HEK293 (cell line): Measurements from ENCODE around the gene MORN1.
A peak's percentile ranks its signal among the peaks of the same experiment; 100 is the strongest.

Experiments
- CTCF ChIA-PET: fragments of 350-600 bp; formaldehyde crosslinking; extraction: SDS; loops from one replicate; lab custom pipeline; 2021; ENCODE audit warnings: antibody characterized with exemption; lab: Yijun Ruan, JAX
- POLR2A ChIA-PET: fragments of 300-600 bp; formaldehyde crosslinking; extraction: SDS; loops from one replicate; lab custom pipeline; 2020; ENCODE audit warnings: antibody characterized with exemption, inconsistent platforms; lab: Yijun Ruan, JAX
- H3K27ac ChIP-seq: fragments of 200-500 bp; sonication (Bioruptor generic); 2 replicates; pipeline ENCODE4 v1.5.1; 2014; ENCODE audit warnings: low read depth, low read length, control low read depth, inconsistent platforms; ENCODE audit errors: extremely low read depth
- H3K36me3 ChIP-seq, 2 experiments: fragments of 200-500 bp in 1 of 2; sonication (Bioruptor generic) in 1 of 2; 1 replicate in 1 of 2; 2 replicates in 1 of 2; pipeline ENCODE4 v1.5.1; 2014 to 2017; ENCODE audit warnings: inconsistent platforms in 2 of 2, low read length in 2 of 2; ENCODE audit not compliant: control insufficient read depth in 2 of 2, insufficient read depth in 1 of 2
- H3K4me1 ChIP-seq: fragments of 200-500 bp; sonication (Bioruptor generic); 2 replicates; pipeline ENCODE4 v1.5.1; 2014; ENCODE audit warnings: mild to moderate bottlenecking, low read length, inconsistent platforms; ENCODE audit not compliant: control insufficient read depth, insufficient read depth
- H3K4me3 ChIP-seq: 2 replicates; pipeline ENCODE4 v1.5.1; 2011; ENCODE audit warnings: low read depth, mild to moderate bottlenecking, control low read depth, low read length, moderate library complexity
- H3K9me3 ChIP-seq: fragments of 200-500 bp; sonication (Bioruptor generic); 2 replicates; pipeline ENCODE4 v1.5.1; 2014; ENCODE audit warnings: low read depth, low read length, inconsistent platforms; ENCODE audit not compliant: control insufficient read depth, insufficient read depth
- ELK4 ChIP-seq: IDR thresholded peaks from 2 replicates; pipeline ENCODE4 v1.6.1; 2011; ENCODE audit warnings: mild to moderate bottlenecking, low read depth, low read length, borderline replicate concordance
- GLIS1 ChIP-seq: fragments of 450-650 bp; formaldehyde crosslinking; IDR thresholded peaks from 2 replicates; pipeline ENCODE4 v1.5.1; 2016; ENCODE audit warnings: missing biosample characterization, missing genetic modification characterization
- PATZ1 ChIP-seq: fragments of 450-650 bp; formaldehyde crosslinking; IDR thresholded peaks from 2 replicates; pipeline ENCODE4 v1.5.1; 2016; ENCODE audit warnings: missing biosample characterization, missing genetic modification characterization
- PRDM10 ChIP-seq: fragments of 450-650 bp; formaldehyde crosslinking; IDR thresholded peaks from 2 replicates; pipeline ENCODE4 v1.5.1; 2016; ENCODE audit warnings: missing biosample characterization, missing genetic modification characterization
- PRDM2 ChIP-seq: fragments of 450-650 bp; formaldehyde crosslinking; IDR thresholded peaks from 2 replicates; pipeline ENCODE4 v1.5.1; 2016; ENCODE audit warnings: missing biosample characterization, missing genetic modification characterization, borderline replicate concordance
- SETDB1 ChIP-seq: IDR thresholded peaks from one replicate; pipeline ENCODE4 v1.6.1; 2017; ENCODE audit warnings: mild to moderate bottlenecking, low read length, moderate library complexity, mixed read lengths; ENCODE audit not compliant: insufficient read length
- SP3 ChIP-seq: fragments of 450-650 bp; formaldehyde crosslinking; IDR thresholded peaks from 2 replicates; pipeline ENCODE4 v1.5.1; 2016; ENCODE audit warnings: missing biosample characterization, missing genetic modification characterization
- ZBTB49 ChIP-seq: fragments of 450-650 bp; formaldehyde crosslinking; IDR thresholded peaks from 2 replicates; pipeline ENCODE4 v1.5.1; 2016; ENCODE audit warnings: missing biosample characterization, missing genetic modification characterization, low read depth
- ZFP3 ChIP-seq: fragments of 450-650 bp; formaldehyde crosslinking; IDR thresholded peaks from 2 replicates; pipeline ENCODE4 v1.5.1; 2016; ENCODE audit warnings: low read depth, missing biosample characterization, missing genetic modification characterization
- ZNF157 ChIP-seq: fragments of 450-650 bp; formaldehyde crosslinking; IDR thresholded peaks from 2 replicates; pipeline ENCODE4 v1.5.1; 2016; ENCODE audit warnings: missing biosample characterization, missing genetic modification characterization
- ZNF16 ChIP-seq: fragments of 450-650 bp; formaldehyde crosslinking; IDR thresholded peaks from 2 replicates; pipeline ENCODE4 v1.5.1; 2016; ENCODE audit warnings: low read depth, missing biosample characterization, missing genetic modification characterization
- ZNF223 ChIP-seq: fragments of 450-650 bp; formaldehyde crosslinking; IDR thresholded peaks from 2 replicates; pipeline ENCODE4 v1.5.1; 2016; ENCODE audit warnings: missing biosample characterization, missing genetic modification characterization
- ZNF324 ChIP-seq: fragments of 450-650 bp; formaldehyde crosslinking; IDR thresholded peaks from 2 replicates; pipeline ENCODE4 v1.5.1; 2016; ENCODE audit warnings: missing biosample characterization, missing genetic modification characterization
- ZNF510 ChIP-seq: fragments of 450-650 bp; formaldehyde crosslinking; IDR thresholded peaks from 2 replicates; pipeline ENCODE4 v1.5.1; 2018; ENCODE audit warnings: mild to moderate bottlenecking, missing genetic modification characterization, missing biosample characterization; ENCODE audit not compliant: insufficient replicate concordance
- ZNF670 ChIP-seq: fragments of 450-650 bp; formaldehyde crosslinking; IDR thresholded peaks from 2 replicates; pipeline ENCODE4 v1.5.1; 2016; ENCODE audit warnings: missing biosample characterization, missing genetic modification characterization, low read depth
- ZNF747 ChIP-seq: fragments of 450-650 bp; formaldehyde crosslinking; IDR thresholded peaks from 2 replicates; pipeline ENCODE4 v1.5.1; 2016; ENCODE audit warnings: missing biosample characterization, missing genetic modification characterization

The MORN1 gene

GRCh38 chr1:2407166-2407990 lies 16.0 kb upstream of the MORN1 start:
- Histone ChIP-seq H3K9me3 (no peaks in the 10 kb centered on the region), H3K27ac (no peak overlapping the region), H3K36me3 (peaks cover 3 to 81% of the 10 kb centered on the region in 2 experiments; a peak in 1 of 3 replicates), H3K4me3 (no peak overlapping the region), H3K4me1 (no peaks in the 10 kb centered on the region)
- POLR2A ChIA-PET: interaction anchor here (0.8 to 4.7 kb wide), 3 partner anchors 16 to 139 kb away, joined by 3 to 24 read pairs (median 5); partner anchors contain the start of genes MORN1 and RER1
- CTCF ChIA-PET: interaction anchor here (0.7 to 1.5 kb wide), 2 partner anchors 138 to 141 kb away, joined by 3 read pairs; no protein-coding TSS in a partner anchor
- no peak for TF ChIP-seq ZNF324
- no peak for TF ChIP-seq GLIS1 (tag by site-specific recombination)
- TF ChIP-seq SETDB1: no peak
- TF ChIP-seq SP3 (tag by site-specific recombination): no peak
- TF ChIP-seq ZNF670 (tag by site-specific recombination): no peak
- no peak for TF ChIP-seq PRDM10
- TF ChIP-seq ZBTB49 (tag by site-specific recombination): no peak
- TF ChIP-seq PRDM2 (tag by site-specific recombination): no peak

- peaks cover 3 to 89% of the 10 kb centered on the region in 2 experiments; a peak in 1 of 3 replicates for H3K36me3 ChIP-seq
- H3K4me3 ChIP-seq: no peak overlapping the region
- no peaks in the 10 kb centered on the region for H3K4me1 ChIP-seq
- ChIA-PET CTCF (interaction anchor here (0.7 to 1.5 kb wide), 3 partner anchors 139 to 387 kb away, joined by 3 to 4 read pairs (median 3); no protein-coding TSS in a partner anchor), POLR2A (interaction anchor here (0.8 to 4.7 kb wide), 4 partner anchors 15 to 139 kb away, joined by 3 to 24 read pairs (median 4); partner anchors contain the start of genes MORN1 and RER1)
- no peaks in the 10 kb centered on the region for H3K9me3 ChIP-seq
- H3K27ac ChIP-seq: no peak overlapping the region
- no peak for TF ChIP-seq ZNF16
- TF ChIP-seq ZNF510 (tag by site-specific recombination): no peak
- no peak for TF ChIP-seq ZNF747 (tag by site-specific recombination)
- TF ChIP-seq ZNF223 (tag by site-specific recombination): no peak
- no peak for TF ChIP-seq ZNF157 (tag by site-specific recombination)
- TF ChIP-seq ZFP3 (tag by site-specific recombination): no peak
- TF ChIP-seq ELK4: no peak
- 0 out of 2 replicates have a peak, but pooled peaks have one; percentile 26 for TF ChIP-seq PATZ1
Observed at GRCh38 chr1:2406451-2407041, 15.2 kb upstream of the MORN1 start.
